Myocyte (in vitro differentiated cells): ENCODE measurements around the gene ORC2. TPM values are rescaled to one million over a fixed set of nuclear protein-coding genes. Genes with fewer than 3 reads are reported as not detected.
A peak's percentile ranks its signal among the peaks of the same experiment; 100 is the strongest.
"Not testable (repeated sequence)": the region's sequence is repeated elsewhere in the genome, so short reads cannot be mapped to it uniquely, and the experiment has no call there.

Experiments used
- DNase-seq: peaks from one replicate; pipeline ENCODE4 v3.0.0-alpha.2; 2012; ENCODE audit warnings: low read depth
- polyA plus RNA-seq: library from polyadenylated mRNA; unstranded; fragments of >200 nt; gene quantifications from one replicate; pipeline ENCODE4 v1.2.1, GENCODE V29; 2012; ENCODE audit warnings: missing spikeins
- total RNA-seq: library from RNA; depleted of rRNA; stranded (reverse); fragments of >200 nt; gene quantifications from 2 replicates; pipeline ENCODE4 v1.2.3, GENCODE V29; 2014

Gene ORC2
- 12.6 and 13.6 TPM in 2 replicates for total RNA-seq
- 5.9 TPM for polyA plus RNA-seq

DNA sequence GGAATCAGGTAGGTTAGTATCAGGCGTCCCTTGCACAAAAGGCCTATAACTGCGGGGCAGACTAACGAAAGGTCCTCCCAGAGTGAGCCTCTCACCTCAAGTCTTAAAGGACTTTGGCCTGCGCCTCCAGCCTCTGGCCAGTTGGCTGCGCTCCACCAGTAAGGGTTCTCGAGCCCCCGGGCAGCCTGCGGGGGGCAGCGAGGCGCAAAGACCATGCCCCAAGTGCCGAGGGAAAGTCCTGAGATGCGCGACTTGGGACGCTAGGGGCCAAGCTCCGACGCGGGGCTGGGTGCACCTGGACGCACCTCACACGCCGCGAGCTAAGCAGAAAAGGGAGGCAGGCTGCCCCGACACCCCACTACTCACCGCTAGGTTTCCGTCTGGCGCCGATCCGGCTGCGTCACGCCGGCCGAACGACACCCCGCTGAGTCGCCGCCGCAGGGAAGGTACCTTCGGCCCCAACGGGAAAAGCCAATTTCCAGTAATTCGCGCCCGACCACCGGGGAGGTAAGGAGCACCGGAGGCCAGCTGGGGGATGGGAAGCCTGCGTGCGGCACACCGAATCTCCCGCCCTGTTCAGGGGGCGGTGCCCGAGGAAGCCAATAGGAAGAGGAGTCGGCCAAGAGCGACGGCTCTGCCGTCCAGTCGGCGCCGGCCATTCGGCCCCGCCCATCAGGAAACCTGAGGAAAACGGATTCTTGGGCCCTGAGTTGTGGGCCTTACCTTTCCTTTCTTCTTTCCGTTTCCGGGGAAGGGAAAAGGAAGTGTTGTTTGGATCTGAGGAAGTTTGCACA is at the start of gene ORC2:
TSS of gene ORC2 (minus strand) at position 537 of the 794 bp plus-strand sequence. CDS start 5,537 bp downstream, outside the sequence.
- DNase-seq, result peak; percentile 96

DNA sequence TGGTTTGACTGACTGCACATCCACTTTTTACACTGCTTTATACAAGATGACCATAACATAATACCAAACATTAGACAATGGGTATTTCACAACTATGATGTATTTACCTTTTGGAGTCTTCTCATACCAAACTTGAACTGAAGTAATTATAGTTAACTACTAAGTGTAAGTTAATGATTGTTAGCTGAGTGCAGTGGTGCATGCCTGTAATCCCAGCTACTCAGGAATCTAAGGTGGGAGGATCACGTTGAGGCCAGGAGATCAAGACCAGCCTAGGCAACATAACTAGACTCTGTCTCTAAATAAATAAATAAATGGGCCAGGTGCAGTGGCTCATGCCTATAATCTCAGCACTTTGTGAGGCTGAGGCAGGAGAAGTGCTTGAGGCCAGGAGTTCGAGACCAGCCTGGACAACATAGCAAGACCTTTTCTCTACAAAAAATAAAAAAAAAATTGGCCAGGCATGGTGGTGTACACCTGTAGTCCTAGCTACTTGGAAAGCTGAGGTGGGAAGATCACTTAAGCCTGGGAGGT is 44.9 kb upstream of the ORC2 start:
- no peak for DNase-seq

DNA sequence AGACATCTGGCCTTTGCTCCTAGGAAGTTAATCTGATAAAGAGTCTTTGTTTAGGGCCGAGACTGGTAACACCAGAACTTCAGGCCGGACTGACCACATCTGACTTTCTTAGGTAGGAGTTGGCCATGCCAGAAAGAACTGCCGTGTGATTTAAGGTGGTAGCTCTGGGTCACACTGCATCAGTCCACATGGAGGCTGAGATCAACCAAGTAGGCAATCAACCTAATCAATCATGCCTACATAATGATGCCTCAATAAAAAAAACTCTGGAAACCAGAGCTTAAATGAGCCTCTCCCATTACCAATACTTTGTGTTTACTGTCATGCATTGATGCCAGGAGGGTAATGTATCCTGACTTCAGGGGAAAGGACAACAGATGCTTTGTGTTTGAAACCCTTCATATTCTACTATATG is 44.1 kb upstream of the ORC2 start:
- no peak for DNase-seq

DNA sequence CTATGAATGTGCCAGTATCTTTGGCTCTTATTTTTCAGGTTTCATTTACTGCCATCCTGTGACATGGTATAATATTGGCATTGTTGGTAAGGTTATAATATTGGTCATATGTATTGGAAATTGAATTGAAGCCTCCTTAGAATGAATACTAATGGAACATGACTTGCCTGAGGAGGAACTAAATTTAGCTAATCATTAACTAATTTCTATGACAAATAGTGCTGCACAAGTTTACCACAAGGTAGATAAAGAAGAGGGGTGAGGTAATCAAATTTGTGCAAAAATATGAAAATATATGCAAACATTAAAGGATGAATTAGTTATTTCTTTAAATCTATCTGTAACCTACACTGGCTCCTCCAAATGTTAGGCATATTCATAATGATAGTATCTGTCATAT is 43.2 kb upstream of the ORC2 start:
- DNase-seq, result no peak

DNA sequence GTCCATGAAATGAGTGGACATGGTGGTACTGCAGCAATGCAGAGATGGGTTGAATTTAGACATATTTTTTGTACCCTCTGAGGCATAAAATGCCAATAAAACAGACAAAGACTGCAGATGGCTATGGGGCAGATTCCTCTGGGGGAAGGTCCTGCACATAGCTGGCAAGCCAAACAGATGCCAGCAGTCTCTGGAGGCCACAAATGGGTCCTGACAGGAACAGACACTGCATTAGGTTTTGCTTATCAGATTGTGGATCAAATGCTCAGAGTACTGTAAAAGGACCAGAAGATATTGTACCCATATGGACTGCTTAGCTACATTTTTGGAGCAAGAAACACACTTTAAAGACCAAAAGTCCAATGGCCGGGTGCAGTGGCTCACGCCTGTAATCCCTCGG is 40.9 kb upstream of the ORC2 start:
- DNase-seq, result no peak

DNA sequence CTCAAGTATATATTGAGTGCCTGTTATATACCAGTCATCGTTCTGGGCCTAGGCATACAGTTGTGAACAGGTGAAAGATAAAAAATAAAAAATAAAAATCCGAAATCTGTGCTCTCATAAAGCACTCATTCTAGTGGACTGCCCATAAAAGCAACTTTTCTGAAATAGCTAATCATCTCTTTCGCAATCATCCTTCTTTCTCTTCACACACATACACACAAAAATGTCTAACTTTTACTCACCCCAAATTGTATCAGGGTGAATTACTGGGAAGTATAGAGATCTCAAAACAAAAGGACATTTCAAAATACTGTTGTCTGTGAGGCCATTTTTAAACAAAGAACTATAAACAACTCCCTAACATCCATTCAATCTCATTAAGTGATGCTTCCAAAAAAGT is 29.6 kb upstream of the ORC2 start:
- DNase-seq, result no peak

- no peak for DNase-seq
Observed at GRCh38 chr2:200987137-200987536, 23.7 kb upstream of the ORC2 start.

DNA sequence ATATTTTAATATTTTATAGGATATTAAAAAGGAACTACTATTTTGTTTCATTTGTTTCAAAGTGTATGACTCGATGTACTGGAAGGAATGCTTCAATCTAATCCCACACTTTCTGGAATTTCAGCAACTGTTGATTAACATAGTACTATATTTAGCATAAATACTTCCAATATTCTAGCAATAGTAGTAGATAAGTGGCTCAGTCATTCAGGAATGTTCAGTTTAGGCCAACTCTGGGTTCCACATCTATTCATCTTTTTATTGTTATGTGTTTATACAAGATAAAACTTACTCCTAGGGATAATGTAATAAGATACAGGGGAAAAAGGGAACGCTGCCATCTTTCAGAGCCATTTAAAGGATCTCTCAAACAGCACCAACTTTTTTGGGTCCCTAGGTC is 22.3 kb upstream of the ORC2 start:
- DNase-seq, result peak; percentile 1

DNA sequence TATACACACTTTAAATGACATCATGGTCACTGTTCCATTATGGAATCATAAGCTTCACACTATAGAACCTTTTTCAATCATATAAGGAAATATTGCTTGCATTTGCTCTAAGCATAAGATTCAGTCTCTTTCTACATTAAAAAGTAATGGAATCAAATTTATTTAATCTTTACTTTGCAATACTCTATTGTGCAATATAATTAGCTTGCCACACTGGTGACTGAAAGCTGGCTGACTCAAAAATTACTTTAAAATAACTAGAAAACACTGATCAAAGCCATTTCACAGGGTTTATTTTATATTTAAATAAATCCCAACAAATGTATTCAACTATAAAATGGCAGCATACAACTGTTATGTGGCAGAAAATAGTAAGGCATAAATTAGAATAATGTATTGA is 13.2 kb upstream of the ORC2 start:
- no peak for DNase-seq

- DNase-seq, result no peak
Observed at GRCh38 chr2:200975672-200976071, 12.2 kb upstream of the ORC2 start.

- DNase-seq, result not testable (repeated sequence)
Observed at GRCh38 chr2:200970057-200970456, 6.6 kb upstream of the ORC2 start.

- no peak for DNase-seq
Observed at GRCh38 chr2:200968735-200969134, 5.3 kb upstream of the ORC2 start.

DNA sequence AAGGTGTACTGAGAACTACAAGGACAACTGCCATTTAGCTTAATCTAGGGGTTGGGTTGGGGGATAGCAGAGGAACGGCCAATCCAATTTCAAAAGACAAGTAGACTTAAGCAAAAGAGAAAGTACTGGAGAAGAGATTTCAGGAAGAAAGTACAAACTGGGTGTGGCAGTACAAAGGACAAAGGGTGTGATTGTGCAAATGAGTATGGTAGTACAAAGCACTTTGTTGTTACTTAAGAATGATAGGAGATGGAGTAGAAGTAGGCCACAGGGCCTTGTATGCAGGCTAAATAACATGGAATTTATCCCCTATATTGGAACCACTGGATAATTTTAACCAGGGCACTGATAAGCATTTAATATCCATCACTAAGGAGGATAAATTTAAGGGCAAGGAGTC is 4.7 kb upstream of the ORC2 start:
- DNase-seq, result no peak

DNA sequence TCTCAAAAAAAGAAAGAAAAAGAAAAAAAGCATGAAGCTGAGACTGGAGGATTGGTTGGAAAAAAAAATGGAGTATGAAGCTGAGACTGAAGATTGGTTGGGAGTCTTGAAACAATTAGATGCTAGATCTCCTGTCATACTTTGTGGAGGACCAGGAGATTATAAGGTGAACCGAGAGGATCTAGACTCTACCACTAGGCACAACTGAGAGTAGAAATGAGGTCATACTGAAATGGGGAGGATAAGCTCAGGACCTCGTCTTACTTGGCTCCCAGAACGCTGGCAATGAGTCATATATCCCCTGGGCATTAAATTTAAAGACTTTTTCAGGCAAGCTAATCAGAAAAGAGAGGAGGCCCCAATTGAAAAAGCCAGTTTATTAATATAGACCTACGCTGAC is 3.3 kb upstream of the ORC2 start:
- DNase-seq, result peak; percentile 21

- no peak for DNase-seq
Observed at GRCh38 chr2:200964498-200964897, 1.0 kb upstream of the ORC2 start.

DNA sequence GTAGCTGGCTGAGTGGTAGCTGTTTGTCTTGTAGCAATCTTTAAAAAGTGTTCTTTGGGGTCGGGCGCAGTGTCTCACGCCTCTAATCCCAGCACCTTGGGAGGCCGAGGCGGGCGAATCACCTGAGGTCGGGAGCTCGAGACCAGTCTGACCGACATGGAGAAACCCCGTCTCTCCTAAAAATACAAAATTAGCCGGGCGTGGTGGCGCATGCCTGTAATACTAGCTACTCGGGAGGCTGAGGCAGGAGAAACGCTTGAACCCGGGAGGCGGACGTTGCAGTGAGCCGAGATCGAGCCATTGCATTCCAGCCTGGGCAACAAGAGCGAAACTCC is 425 bp upstream of the ORC2 start:
- DNase-seq, result not testable (repeated sequence)

DNA sequence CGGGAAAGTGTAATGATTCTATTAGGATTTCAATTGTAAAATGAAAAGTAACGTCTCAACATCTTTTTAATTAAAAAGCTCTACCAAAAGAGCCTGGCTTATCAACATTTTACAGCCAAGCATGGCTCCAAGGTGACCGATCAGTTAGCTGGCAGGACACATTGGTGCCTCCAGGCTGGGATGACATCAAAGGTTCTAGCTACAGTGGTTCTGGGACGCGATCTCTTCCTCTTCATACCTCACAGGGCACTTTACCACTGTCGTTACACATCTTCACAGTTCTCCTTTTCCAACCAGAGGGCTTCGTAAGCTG is 693 bp downstream of the ORC2 start:
- DNase-seq, result no peak

- no peak for DNase-seq
Observed at GRCh38 chr2:200961674-200962073, 1.8 kb downstream of the ORC2 start.

DNA sequence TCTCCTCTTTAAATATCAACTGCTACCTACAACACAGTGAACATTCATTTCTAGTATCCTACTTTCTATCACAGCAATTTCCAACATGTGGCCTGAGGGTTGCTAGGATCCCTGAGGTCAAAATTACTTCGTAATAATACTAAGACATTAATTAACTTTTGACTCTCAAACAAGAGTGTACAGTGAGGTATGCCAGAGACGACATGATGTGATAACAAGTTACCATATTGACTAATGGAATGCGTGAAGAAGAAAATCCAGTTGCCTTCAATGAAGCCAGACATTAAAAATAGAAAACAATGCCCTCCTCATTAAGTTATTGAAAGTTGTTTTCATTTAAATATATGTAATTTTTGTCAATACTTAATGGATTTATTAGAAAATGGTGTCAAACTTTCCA is 13.1 kb downstream of the ORC2 start:
- DNase-seq, result no peak

GRCh38 chr2:200945395-200945729 is 18.1 kb downstream of the ORC2 start:
- DNase-seq, result no peak

DNA sequence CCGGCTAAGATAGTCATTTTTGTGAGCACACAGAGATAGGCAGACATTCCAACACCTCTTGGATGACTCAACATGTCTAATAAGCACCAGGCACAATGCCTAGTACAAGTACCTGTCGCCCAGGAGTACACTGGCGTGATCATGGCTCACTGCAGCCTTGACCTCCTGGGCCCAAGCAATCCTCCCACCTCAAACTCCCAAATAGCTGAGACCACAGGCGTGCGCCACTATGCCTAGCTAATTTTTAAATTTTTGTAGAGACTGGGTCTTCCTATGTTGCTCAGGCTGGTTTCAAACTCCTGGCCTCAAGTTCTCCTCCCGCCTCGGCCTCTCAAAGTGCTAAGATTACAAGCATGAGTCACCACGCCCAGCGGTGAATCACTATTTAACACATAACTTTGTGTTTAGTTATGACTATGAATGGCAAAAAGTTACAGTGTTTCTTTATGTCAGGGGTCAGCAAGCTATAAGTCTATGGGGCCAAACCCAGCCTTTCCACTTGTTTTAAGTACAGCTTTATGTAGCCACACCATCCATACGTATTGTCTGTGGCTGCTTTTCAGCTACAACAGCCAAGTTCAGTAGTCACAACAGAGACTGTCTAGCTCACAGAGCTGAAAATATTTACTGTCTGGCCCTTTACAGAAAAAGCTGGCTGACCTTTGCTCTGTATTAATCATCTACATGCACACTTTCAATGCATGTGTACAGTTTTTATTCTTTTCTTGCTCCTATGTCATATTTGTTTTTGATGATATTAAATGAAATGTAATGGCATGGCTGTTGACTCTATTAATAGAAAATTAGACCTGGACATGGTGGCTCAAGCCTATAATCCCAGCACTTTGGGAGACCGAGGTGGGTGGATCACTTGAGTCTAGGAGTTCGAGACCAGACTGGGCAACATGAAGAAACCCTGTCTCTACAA is 18.7 kb downstream of the ORC2 start:
- DNase-seq, result peak; percentile 50

GRCh38 chr2:200943527-200944105 is 19.8 kb downstream of the ORC2 start:
- no peak for DNase-seq
